ENCODE measurements around the gene GNRH2.
"Not testable (repeated sequence)": the region's sequence is repeated elsewhere in the genome, so short reads cannot be mapped to it uniquely, and the experiment has no call there.

GNRH2 gene

GRCh38 chr20:3042625-3043024 is 797 bp upstream of the GNRH2 start:
- no peak for DNase-seq

DNA sequence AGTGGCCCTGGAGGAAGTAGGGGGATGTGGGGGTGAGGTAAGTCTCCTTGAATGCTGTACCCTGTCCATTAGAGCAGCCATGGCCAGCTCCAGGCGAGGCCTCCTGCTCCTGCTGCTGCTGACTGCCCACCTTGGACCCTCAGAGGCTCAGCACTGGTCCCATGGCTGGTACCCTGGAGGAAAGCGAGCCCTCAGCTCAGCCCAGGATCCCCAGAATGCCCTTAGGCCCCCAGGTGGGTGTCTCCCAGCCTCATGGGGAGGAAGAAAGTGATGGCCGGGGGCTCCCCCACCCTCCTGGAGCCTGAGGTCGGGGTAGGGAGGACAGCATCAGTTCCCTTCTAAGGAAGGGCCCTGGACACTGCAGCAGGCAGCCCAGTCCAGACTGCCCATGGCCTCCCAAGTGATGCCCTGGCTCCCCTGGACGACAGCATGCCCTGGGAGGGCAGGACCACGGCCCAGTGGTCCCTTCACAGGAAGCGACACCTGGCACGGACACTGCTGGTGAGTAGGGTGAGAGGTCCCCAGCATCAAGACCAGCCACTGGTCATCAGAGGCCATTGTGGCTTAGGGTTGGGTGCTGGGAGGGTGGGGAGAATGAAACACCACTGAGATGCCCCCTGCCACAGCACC is 1.0 kb downstream of the GNRH2 start:
- no peak for DNase-seq

DNA sequence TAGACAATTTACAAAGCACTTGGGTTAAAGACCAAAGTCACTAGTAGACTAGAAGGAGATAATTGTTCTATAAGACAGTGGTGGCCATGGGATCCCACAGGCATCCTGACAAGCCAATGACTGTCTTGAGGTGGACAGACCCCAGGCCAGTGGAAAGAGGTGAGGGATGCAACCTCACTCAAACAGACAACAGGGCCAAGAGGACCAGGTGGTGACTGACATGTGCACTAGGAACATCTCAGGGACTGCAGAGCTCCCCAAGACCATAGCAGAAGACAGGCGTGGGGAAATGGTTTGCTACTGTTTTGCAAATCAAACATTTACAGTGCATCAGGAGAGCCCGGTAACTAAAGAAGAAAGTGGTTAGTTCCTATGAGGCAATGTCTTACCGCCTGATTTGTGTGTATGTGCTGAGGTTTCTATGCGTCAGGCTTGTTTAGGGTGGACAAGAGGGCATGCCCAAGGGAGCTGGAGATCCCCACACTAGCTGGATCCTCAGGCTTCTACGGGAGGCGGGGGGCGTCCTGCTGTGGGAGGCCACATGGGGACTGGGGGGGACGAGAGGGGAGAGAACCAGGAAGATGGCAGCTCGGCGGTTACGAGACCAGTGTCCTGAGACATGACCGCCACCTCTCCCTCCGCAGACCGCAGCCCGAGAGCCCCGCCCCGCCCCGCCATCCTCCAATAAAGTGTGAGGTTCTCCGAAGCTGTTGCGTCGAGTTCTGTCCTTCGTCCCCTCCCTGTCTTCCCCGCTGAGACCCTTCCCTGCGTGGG is 1.8 kb downstream of the GNRH2 start:
- DNase-seq, result peak; percentile 58 to 85 (median 77)

DNA sequence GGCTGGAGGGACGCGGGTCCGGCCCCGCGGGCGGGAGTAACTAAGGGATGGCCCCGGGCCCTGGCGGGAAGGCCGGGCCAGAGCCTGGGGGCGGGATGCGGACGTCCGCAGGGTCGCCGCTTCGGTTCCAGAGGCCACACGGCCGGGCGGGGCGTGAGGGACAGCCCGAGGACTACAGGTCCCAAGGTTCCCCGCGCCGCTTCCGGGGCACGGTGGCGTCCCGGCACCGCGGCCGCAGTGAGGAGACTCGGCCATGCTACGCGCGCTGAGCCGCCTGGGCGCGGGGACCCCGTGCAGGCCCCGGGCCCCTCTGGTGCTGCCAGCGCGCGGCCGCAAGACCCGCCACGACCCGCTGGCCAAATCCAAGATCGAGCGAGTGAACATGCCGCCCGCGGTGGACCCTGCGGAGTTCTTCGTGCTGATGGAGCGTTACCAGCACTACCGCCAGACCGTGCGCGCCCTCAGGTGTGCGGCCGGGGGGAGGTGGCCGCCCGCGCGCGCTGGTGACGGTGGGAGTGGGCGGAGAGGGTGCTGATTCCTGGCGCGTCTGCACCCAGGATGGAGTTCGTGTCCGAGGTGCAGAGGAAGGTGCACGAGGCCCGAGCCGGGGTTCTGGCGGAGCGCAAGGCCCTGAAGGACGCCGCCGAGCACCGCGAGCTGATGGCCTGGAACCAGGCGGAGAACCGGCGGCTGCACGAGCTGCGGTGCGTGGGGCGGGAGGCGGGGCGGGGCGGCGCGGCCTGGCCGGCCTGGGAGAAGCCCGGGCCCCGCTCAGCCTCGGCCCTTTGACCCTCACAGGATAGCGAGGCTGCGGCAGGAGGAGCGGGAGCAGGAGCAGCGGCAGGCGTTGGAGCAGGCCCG is 2.6 kb downstream of the GNRH2 start, which contains the start of gene MRPS26:
TSS of gene MRPS26 (plus strand) at position 237 of the 861 bp plus-strand sequence. CDS start at position 254, 17 bp downstream.
- DNase-seq, result peak; percentile 89 to 97 (median 93)

- DNase-seq, result no peak
These were observed 3.4 kb downstream of the GNRH2 start for GRCh38 chr20:3046677-3047462.

- DNase-seq, result no peak
These were observed 4.3 kb downstream of the GNRH2 start for GRCh38 chr20:3047486-3048419.

DNA sequence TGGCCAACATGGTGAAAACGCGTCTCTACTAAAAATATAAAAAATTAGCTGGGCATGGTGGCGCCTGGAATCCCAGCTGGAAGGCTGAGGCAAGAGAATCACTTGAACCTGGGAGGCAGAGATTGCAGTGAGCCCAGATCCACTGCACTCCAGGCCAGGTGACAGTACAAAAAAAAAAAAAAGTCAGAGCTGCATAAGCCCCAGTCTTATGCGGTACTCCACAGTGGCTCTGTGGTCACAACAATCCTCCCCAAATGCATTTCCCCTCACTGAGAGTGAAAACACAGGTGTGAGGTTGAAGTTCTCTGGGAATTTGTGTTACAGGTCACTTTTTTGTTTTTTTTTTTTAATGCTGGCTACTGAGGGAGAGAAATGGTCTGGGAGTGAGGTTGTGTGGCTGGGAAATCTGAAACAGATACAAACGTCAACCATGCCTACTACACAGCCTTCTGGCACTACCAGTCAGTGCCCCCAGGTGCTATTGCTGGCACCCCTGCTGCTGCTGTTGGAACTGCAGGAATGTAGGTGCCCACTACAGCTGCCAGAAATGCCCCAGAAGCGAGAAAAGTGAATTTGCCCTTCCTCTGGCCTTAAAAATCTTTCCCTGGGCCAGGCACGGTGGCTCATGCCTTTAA is 8.1 kb downstream of the GNRH2 start:
- no peak for DNase-seq

- no peak for DNase-seq
These were observed 16.1 kb downstream of the GNRH2 start for GRCh38 chr20:3059489-3059888.

- not testable (repeated sequence) for DNase-seq
These were observed 20.7 kb downstream of the GNRH2 start for GRCh38 chr20:3064119-3064518.

DNA sequence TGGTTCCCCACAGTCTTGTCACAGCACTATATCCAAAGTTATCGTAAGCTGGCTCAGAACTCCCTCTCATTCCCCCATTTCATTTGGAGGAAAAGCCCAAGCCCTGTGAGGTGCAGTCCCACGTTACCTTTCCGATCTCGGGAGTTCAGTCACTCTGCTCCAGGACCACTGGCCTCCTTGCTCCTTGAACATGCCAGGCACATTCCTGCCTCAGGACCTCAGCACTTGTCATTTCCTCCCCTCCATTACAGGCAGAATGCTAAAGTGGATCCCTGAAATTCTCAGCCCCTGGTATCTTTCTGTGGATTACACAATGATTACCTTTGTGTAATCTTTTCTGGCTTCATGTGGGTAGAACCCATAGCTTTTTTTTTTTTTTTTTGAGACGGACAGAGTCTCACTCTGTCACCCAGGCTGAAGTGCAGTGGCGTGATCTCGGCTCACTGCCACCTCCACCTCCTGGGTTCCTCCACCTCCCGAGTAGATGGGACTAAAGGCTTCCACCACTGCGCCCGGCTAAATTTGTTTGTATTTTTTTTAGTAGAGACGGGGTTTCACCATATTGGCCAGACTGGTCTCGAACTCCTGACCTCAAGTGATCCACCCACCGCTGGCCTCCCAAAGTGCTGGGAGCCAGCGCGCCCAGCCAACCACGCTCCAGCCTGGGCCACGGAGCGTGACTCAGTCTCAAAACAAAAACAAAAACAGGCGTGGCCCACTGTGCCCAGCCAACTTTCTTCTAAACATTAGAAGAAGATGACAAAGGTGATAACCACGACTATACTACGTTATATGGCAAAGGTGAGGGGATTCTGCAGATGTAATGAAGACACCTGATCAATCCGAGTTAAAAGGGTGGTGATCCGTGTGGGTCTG is 24.0 kb downstream of the GNRH2 start:
- no peak for DNase-seq

GRCh38 chr20:3068075-3068474 is 24.7 kb downstream of the GNRH2 start:
- DNase-seq, result no peak

DNA sequence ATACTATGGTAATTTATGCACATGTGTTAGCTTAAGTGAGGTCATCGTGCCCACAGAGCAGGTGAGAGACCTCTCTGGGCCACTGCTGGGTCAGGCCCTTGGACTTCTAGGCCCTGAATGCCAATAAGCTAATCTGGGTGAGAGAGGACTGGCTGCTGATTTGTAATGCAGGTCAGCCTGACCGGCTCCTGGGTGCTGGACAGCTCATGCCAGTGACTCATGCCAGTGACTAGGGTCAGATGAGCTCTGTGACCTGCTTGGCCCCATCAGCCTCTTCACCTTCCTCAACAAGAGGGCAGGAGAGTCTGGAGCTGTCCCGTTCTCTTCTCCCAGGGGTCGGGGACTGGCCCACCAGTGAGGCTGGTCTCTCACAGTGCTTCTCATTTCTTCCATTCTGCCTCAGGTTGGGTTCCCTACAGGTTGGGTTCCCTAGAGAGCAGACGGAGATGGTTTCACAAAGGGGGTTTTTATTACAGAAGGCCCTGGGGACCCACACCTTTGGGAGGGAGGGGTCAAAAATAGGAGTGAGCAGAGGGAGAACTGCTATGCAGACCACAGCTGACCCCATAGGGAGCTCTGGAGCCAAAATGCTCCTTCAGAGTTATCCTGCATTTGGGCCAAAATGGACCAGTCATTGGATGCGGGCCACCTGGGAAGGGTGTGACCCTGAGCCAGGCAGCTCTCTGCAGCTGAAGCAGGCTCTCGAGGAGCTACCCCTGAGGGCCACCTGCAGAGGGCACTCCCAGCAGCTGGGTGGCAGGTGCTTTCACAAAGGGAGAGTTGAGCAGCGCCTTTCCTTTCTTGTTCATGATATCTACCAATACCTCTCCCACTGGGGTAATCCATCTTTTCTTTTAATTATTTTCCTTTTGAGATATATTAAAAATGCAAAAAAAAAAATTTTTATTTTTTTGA is 25.8 kb downstream of the GNRH2 start:
- peak; percentile 50 to 63 (median 56) for DNase-seq

GRCh38 chr20:3070725-3071124 is 27.3 kb downstream of the GNRH2 start:
- no peak for DNase-seq

GRCh38 chr20:3071266-3071609 is 27.8 kb downstream of the GNRH2 start:
- no peak for DNase-seq

GRCh38 chr20:3071610-3072529 is 28.4 kb downstream of the GNRH2 start, which contains the start of gene OXT:
OXT (plus strand) TSS chr20:3071620; CDS start chr20:3071656, 36 bp downstream.
- peak; percentile 44 to 77 (median 56) for DNase-seq

- no peak for DNase-seq
These were observed 29.3 kb downstream of the GNRH2 start for GRCh38 chr20:3072530-3073250.

DNA sequence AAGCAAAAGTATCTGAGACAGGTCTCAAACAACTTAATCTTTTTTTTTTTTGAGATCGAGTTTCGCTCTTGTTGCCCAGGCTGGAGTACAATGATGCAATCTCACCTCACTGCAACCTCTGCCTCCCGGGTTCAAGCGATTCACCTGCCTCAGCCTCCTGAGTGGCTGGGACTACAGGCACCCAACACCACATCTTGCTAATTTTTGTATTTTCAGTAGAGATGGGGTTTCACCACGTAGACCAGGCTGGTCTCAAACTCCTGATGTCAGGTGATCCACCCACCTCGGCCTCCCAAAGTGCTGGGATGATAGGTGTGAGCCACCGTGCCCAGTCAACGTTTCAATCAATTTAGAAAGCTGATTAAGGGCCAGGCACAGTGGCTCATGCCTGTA is 29.8 kb downstream of the GNRH2 start:
- DNase-seq, result not testable (repeated sequence)
